Stimulated activated naive CD8-positive, alpha-beta T cell treated with anti-CD3 and anti-CD28 coated beads, Interleukin-15, amount 100 ng/mL, for 72 hours (primary cell): Measurements from ENCODE around the gene LHX3.
"Not testable (repeated sequence)": the region's sequence is repeated elsewhere in the genome, so short reads cannot be mapped to it uniquely, and the experiment has no call there.

ENCODE experiments used
- ATAC-seq: fragments of 150-1000 bp; cut with Tn5 transposase; 2 replicates; pipeline ENCODE4 v1.10.0; 2021; ENCODE audit warnings: mild to moderate bottlenecking, moderate library complexity
- DNase-seq, 2 donors: peaks; one replicate each; pipeline ENCODE4 v3.0.0; 2021 to 2022
- H3K27ac Mint-ChIP-seq, 2 donors: one replicate each; pipeline ENCODE4 v1.8.0; 2022; ENCODE audit warnings: mild to moderate bottlenecking in 2 of 2, mixed read lengths in 2 of 2, moderate library complexity in 2 of 2
- H3K27me3 Mint-ChIP-seq: one replicate; pipeline ENCODE4 v1.8.0; 2022; ENCODE audit warnings: mixed read lengths
- H3K4me1 Mint-ChIP-seq: one replicate; pipeline ENCODE4 v1.8.0; 2022; ENCODE audit warnings: mild to moderate bottlenecking, mixed read lengths
- H3K4me3 Mint-ChIP-seq, 2 donors: one replicate each; pipeline ENCODE4 v1.8.0; 2022; ENCODE audit warnings: mild to moderate bottlenecking in 2 of 2, mixed read lengths in 2 of 2, moderate library complexity in 1 of 2
- H3K9me3 Mint-ChIP-seq, 2 donors: one replicate each; pipeline ENCODE4 v1.8.0; 2022; ENCODE audit warnings: mixed read lengths in 2 of 2

The LHX3 gene

GRCh38 chr9:136153381-136154065 is 51.4 kb downstream of the LHX3 start:
- Mint-ChIP-seq H3K27ac (no peak overlapping the region), H3K9me3 (no peaks in the 10 kb centered on the region), H3K4me1 (no peaks in the 10 kb centered on the region), H3K27me3 (peaks cover 13% of the 10 kb centered on the region), H3K4me3 (no peak overlapping the region)
- ATAC-seq (no peak), DNase-seq (no peak)

GRCh38 chr9:136152931-136153330 is 52.0 kb downstream of the LHX3 start:
- H3K4me3 Mint-ChIP-seq, result no peak overlapping the region
- H3K27me3 Mint-ChIP-seq, result peaks cover 13% of the 10 kb centered on the region
- DNase-seq, result no peak
- no peaks in the 10 kb centered on the region for H3K4me1 Mint-ChIP-seq
- ATAC-seq, result no peak
- H3K9me3 Mint-ChIP-seq, result no peaks in the 10 kb centered on the region
- no peak overlapping the region for H3K27ac Mint-ChIP-seq

GRCh38 chr9:136152543-136152866 is 52.4 kb downstream of the LHX3 start:
- no peaks in the 10 kb centered on the region for H3K4me1 Mint-ChIP-seq
- H3K4me3 Mint-ChIP-seq, result no peak overlapping the region
- H3K9me3 Mint-ChIP-seq, result no peaks in the 10 kb centered on the region
- ATAC-seq (no peak), DNase-seq (no peak)
- H3K27ac Mint-ChIP-seq, result no peak overlapping the region
- H3K27me3 Mint-ChIP-seq, result peaks cover 16% of the 10 kb centered on the region

GRCh38 chr9:136151848-136152542 is 52.9 kb downstream of the LHX3 start:
- no peak overlapping the region for H3K4me3 Mint-ChIP-seq
- peaks cover 21% of the 10 kb centered on the region for H3K27me3 Mint-ChIP-seq
- DNase-seq, result no peak
- H3K9me3 Mint-ChIP-seq, result no peaks in the 10 kb centered on the region
- H3K27ac Mint-ChIP-seq, result no peak overlapping the region
- no peaks in the 10 kb centered on the region for H3K4me1 Mint-ChIP-seq
- peak; percentile 27 for ATAC-seq

GRCh38 chr9:136151214-136151804 is 53.6 kb downstream of the LHX3 start:
- peaks cover 25% of the 10 kb centered on the region for H3K27me3 Mint-ChIP-seq
- no peak for ATAC-seq
- H3K4me1 Mint-ChIP-seq, result no peaks in the 10 kb centered on the region
- no peaks in the 10 kb centered on the region for H3K9me3 Mint-ChIP-seq
- no peak for DNase-seq
- H3K4me3 Mint-ChIP-seq, result no peak overlapping the region
- no peak overlapping the region for H3K27ac Mint-ChIP-seq

- ATAC-seq, result peak; percentile 22
- H3K9me3 Mint-ChIP-seq, H3K4me1 Mint-ChIP-seq, DNase-seq, H3K27ac Mint-ChIP-seq, H3K4me3 Mint-ChIP-seq: not testable (repeated sequence)
- peaks cover 29% of the 10 kb centered on the region for H3K27me3 Mint-ChIP-seq
These were observed 54.2 kb downstream of the LHX3 start for GRCh38 chr9:136150664-136151213.

- Mint-ChIP-seq H3K27me3 (peaks cover 29% of the 10 kb centered on the region), H3K4me1 (no peaks in the 10 kb centered on the region), H3K9me3 (no peaks in the 10 kb centered on the region), H3K27ac (no peak overlapping the region), H3K4me3 (no peak overlapping the region)
- ATAC-seq (no peak), DNase-seq (no peak)
These were observed 55.1 kb downstream of the LHX3 start for GRCh38 chr9:136149853-136150252.

GRCh38 chr9:136149337-136149736 is 55.6 kb downstream of the LHX3 start:
- no peaks in the 10 kb centered on the region for H3K4me1 Mint-ChIP-seq
- H3K27ac Mint-ChIP-seq, result no peak overlapping the region
- no peak for ATAC-seq

GRCh38 chr9:136148766-136149165 is 56.2 kb downstream of the LHX3 start:
- H3K4me3 Mint-ChIP-seq, result no peak overlapping the region
- H3K4me1 Mint-ChIP-seq, result no peaks in the 10 kb centered on the region
- no peak overlapping the region for H3K27ac Mint-ChIP-seq
- peaks cover 34% of the 10 kb centered on the region for H3K27me3 Mint-ChIP-seq
- DNase-seq (no peak), ATAC-seq (no peak)
- no peaks in the 10 kb centered on the region for H3K9me3 Mint-ChIP-seq

More at GRCh38 chr9:136149337-136149736, 55.6 kb downstream of the LHX3 start:
- peaks cover 32% of the 10 kb centered on the region for H3K27me3 Mint-ChIP-seq
- no peaks in the 10 kb centered on the region for H3K9me3 Mint-ChIP-seq
- DNase-seq, result no peak
- H3K4me3 Mint-ChIP-seq, result no peak overlapping the region

GRCh38 chr9:136147890-136148714 is 56.8 kb downstream of the LHX3 start:
- peaks cover 34% of the 10 kb centered on the region for H3K27me3 Mint-ChIP-seq
- DNase-seq (no peak), ATAC-seq (no peak)
- H3K4me3 Mint-ChIP-seq, result no peak overlapping the region
- no peaks in the 10 kb centered on the region for H3K9me3 Mint-ChIP-seq
- H3K4me1 Mint-ChIP-seq, result no peaks in the 10 kb centered on the region
- no peak overlapping the region for H3K27ac Mint-ChIP-seq

GRCh38 chr9:136147038-136147889 is 57.7 kb downstream of the LHX3 start:
- ATAC-seq (no peak), DNase-seq (no peak)
- peaks cover 34% of the 10 kb centered on the region for H3K27me3 Mint-ChIP-seq
- no peaks in the 10 kb centered on the region for H3K4me1 Mint-ChIP-seq
- H3K27ac Mint-ChIP-seq, result no peak overlapping the region
- H3K4me3 Mint-ChIP-seq, result no peak overlapping the region
- H3K9me3 Mint-ChIP-seq, result no peaks in the 10 kb centered on the region
